GM12873 (cell line): ENCODE data around the gene ERICH4.

Experiments used
- TF ChIP-seq, protein P1 (sequence below): IDR thresholded peaks from 2 replicates; pipeline ENCODE4 v1.5.1; 2012; ENCODE audit warnings: low read depth, mild to moderate bottlenecking, moderate library complexity, low read length, control low read depth; ENCODE audit not compliant: insufficient read depth; ENCODE audit errors: missing control alignments

ERICH4 gene

DNA sequence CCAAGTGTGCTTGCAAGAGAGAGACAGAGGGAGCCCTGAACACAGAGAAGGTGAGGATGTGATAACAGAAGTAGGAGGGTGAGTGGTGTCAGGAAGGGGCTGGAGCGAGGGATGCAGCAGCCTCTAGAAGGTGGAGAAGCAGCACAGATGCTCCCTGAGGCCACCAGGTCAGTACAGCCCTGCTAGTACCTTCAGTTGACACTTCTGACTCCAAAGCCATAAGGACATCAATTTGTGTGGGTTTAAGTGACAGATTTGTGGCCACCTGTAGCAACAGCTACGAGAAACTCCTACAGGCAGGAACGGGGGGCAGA lies 6.9 kb downstream of the ERICH4 start:
- TF ChIP-seq, protein P1, sequence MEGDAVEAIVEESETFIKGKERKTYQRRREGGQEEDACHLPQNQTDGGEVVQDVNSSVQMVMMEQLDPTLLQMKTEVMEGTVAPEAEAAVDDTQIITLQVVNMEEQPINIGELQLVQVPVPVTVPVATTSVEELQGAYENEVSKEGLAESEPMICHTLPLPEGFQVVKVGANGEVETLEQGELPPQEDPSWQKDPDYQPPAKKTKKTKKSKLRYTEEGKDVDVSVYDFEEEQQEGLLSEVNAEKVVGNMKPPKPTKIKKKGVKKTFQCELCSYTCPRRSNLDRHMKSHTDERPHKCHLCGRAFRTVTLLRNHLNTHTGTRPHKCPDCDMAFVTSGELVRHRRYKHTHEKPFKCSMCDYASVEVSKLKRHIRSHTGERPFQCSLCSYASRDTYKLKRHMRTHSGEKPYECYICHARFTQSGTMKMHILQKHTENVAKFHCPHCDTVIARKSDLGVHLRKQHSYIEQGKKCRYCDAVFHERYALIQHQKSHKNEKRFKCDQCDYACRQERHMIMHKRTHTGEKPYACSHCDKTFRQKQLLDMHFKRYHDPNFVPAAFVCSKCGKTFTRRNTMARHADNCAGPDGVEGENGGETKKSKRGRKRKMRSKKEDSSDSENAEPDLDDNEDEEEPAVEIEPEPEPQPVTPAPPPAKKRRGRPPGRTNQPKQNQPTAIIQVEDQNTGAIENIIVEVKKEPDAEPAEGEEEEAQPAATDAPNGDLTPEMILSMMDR, result no peak

DNA sequence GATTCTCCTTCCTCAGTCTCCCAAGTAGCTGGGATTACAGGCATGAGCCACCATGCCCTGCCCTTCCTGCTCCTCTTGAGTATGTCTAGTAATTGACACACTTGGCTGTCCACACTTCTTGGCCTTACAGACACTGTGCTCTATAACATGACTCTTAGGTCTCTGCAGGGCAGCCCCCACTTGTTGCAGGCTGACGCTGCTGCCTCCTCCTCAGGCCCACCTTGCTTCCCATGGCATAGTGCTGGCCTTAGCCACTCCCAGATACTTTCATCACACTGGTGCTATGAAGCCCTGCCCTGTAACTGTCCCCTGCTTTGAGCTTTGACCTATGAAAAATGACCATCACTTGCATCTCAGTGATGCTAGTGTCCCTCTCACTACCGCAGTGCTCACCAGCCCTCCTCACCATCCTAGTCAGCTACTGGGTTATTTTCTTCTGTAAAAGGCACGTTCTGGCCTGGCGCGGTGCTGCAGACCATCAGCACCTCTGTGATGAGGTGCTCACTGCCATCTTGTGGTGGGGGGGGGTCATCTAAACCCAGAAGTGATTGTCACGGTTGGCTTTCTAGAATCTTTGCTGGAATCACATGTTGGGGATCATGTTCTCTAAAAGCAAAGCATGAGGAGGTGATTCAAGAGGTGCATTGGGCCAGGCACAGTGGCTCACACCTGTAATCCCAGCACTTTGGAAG lies 9.8 kb downstream of the ERICH4 start:
- TF ChIP-seq, protein P1, result no peak

GRCh38 chr19:41455936-41456335 lies 13.0 kb downstream of the ERICH4 start:
- TF ChIP-seq, protein P1, result no peak

- TF ChIP-seq, protein P1, result no peak
Measured at GRCh38 chr19:41456342-41456918, 13.5 kb downstream of the ERICH4 start.

GRCh38 chr19:41457241-41457640 lies 14.3 kb downstream of the ERICH4 start:
- TF ChIP-seq, protein P1, result no peak

DNA sequence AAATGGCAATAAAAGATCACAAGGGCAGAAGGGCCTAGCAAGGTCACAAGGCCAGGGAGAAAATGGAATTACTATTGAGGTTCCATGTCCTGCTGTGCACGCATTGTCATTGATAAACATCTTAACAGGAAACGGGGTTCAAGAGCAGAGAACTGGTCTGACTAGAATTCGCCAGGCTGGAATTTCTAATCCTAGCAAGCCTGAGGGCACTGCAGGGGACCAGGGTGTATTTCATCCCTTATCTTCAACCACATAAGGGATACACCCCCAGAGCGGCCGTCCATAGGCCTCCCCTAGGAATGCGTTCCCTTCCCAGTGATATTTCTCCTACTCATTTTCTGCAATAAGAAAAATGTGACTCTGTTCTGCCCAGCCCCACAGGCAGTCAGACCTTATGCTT lies 19.5 kb downstream of the ERICH4 start:
- TF ChIP-seq, protein P1, result no peak

DNA sequence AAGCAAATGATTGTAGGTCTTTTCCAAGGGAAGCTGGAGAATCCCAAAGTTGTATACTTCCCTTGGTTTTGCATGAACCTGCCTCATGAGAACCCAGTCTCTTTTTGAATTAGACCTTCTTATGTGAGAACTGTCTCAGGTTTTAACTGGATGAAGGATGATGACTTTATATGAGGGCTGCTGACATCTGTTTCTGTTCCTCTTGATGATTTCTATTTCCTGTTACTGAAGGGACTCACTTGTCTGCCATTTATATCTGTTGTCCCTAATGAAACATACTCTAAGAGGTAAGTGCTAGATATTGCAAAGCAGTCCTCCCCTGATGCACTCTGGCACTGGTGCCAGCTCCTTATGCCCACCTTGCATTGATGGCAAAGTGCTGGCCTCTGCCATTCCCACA lies 33.6 kb downstream of the ERICH4 start:
- TF ChIP-seq, protein P1, result no peak
